Liver (tissue), 3 donors: ENCODE results near the gene NUDT14.

Experiments
- ATF3 ChIP-seq: IDR thresholded peaks from 2 replicates; pipeline ENCODE4 v1.6.1; 2016; ENCODE audit warnings: antibody characterized with exemption
- JUND ChIP-seq, 2 donors: IDR thresholded peaks; 2 replicates each; pipeline ENCODE4 v1.6.1; 2016; ENCODE audit warnings: antibody characterized with exemption in 2 of 2
- RAD21 ChIP-seq, 2 donors: IDR thresholded peaks; 2 replicates each; pipeline ENCODE4 v1.6.1; 2016; ENCODE audit warnings: antibody characterized with exemption in 2 of 2, mild to moderate bottlenecking in 2 of 2
- RXRA ChIP-seq, 2 donors: IDR thresholded peaks; 2 replicates each; pipeline ENCODE4 v1.6.1; 2017 to 2018; ENCODE audit warnings: antibody characterized with exemption in 2 of 2, mild to moderate bottlenecking in 1 of 2
- SP1 ChIP-seq: IDR thresholded peaks from 2 replicates; pipeline ENCODE4 v1.6.1; 2018; ENCODE audit warnings: antibody characterized with exemption, mild to moderate bottlenecking
- TAF1 ChIP-seq: conservative IDR thresholded peaks from 2 replicates; pipeline ENCODE4 v1.6.1; 2016; ENCODE audit warnings: antibody characterized with exemption, mild to moderate bottlenecking
- ZBTB33 ChIP-seq: IDR thresholded peaks from 2 replicates; pipeline ENCODE4 v1.6.1; 2016; ENCODE audit warnings: antibody characterized with exemption
- TF ChIP-seq, protein P1 (sequence below): fragments of 150-350 bp; IDR thresholded peaks from 2 replicates; pipeline ENCODE4 v1.5.1; 2017; ENCODE audit warnings: improper control_type of control experiment, low read depth, low read length; ENCODE audit not compliant: missing input control
- TF ChIP-seq, protein P2 (sequence below): IDR thresholded peaks from 2 replicates; pipeline ENCODE4 v1.6.1; 2016; ENCODE audit warnings: antibody characterized with exemption, mild to moderate bottlenecking
- TF ChIP-seq, protein P3 (sequence below): IDR thresholded peaks from 2 replicates; pipeline ENCODE4 v1.6.1; 2016; ENCODE audit warnings: antibody characterized with exemption
- donor health status: healthy.
- donor health status: healthy.

DNA sequence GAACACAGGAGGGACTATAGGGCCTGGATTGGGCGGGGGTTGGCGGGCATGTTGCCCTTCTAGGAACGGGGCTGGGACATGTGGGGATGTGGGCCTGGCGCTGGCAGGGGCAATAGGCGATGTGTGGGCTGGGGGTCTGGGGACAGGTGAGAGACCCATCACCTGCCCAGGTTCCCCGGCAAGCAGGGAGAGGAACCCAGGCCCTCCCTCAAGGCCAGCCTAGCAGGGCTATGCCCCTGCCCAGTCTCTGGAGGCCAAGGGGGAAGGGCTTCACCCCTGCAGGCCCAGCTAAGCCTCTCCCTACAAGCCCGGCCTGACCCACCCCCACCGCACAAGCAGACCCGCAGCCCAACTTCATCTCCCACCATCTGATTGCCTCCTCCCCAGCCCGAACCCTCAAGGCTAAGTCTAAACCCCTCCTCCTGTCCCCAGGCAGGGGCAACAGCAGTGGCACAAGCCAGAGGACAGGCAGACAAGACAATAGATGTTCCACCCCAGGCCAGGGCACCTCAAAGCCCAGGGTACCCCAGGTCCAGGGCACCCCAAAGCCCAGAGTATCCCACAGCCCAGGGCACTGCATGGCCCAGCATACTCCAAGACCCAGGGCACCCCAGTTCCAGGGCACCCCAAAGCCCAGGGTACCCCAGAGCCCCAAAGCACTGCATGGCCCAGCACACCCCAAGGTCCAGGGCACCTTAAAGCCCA lies 19.0 kb downstream of the NUDT14 start:
- no peak for TF ChIP-seq RAD21 (IDR thresholded peaks at IDR 0.05)
- TF ChIP-seq, protein P1, sequence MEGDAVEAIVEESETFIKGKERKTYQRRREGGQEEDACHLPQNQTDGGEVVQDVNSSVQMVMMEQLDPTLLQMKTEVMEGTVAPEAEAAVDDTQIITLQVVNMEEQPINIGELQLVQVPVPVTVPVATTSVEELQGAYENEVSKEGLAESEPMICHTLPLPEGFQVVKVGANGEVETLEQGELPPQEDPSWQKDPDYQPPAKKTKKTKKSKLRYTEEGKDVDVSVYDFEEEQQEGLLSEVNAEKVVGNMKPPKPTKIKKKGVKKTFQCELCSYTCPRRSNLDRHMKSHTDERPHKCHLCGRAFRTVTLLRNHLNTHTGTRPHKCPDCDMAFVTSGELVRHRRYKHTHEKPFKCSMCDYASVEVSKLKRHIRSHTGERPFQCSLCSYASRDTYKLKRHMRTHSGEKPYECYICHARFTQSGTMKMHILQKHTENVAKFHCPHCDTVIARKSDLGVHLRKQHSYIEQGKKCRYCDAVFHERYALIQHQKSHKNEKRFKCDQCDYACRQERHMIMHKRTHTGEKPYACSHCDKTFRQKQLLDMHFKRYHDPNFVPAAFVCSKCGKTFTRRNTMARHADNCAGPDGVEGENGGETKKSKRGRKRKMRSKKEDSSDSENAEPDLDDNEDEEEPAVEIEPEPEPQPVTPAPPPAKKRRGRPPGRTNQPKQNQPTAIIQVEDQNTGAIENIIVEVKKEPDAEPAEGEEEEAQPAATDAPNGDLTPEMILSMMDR: no peak
- no peak for TF ChIP-seq RXRA (IDR thresholded peaks at IDR 0.05)
- TF ChIP-seq TAF1: no peak
- TF ChIP-seq, protein P2, sequence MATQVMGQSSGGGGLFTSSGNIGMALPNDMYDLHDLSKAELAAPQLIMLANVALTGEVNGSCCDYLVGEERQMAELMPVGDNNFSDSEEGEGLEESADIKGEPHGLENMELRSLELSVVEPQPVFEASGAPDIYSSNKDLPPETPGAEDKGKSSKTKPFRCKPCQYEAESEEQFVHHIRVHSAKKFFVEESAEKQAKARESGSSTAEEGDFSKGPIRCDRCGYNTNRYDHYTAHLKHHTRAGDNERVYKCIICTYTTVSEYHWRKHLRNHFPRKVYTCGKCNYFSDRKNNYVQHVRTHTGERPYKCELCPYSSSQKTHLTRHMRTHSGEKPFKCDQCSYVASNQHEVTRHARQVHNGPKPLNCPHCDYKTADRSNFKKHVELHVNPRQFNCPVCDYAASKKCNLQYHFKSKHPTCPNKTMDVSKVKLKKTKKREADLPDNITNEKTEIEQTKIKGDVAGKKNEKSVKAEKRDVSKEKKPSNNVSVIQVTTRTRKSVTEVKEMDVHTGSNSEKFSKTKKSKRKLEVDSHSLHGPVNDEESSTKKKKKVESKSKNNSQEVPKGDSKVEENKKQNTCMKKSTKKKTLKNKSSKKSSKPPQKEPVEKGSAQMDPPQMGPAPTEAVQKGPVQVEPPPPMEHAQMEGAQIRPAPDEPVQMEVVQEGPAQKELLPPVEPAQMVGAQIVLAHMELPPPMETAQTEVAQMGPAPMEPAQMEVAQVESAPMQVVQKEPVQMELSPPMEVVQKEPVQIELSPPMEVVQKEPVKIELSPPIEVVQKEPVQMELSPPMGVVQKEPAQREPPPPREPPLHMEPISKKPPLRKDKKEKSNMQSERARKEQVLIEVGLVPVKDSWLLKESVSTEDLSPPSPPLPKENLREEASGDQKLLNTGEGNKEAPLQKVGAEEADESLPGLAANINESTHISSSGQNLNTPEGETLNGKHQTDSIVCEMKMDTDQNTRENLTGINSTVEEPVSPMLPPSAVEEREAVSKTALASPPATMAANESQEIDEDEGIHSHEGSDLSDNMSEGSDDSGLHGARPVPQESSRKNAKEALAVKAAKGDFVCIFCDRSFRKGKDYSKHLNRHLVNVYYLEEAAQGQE: no peak
- TF ChIP-seq ATF3: no peak
- no peak for TF ChIP-seq ZBTB33
- TF ChIP-seq JUND (IDR thresholded peaks at IDR 0.05): no peak
- TF ChIP-seq SP1: no peak
- TF ChIP-seq, protein P3, sequence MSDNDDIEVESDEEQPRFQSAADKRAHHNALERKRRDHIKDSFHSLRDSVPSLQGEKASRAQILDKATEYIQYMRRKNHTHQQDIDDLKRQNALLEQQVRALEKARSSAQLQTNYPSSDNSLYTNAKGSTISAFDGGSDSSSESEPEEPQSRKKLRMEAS: no peak
